H1 (cell line): ENCODE results near the gene MAGEA1. TPM values are rescaled to one million over a fixed set of nuclear protein-coding genes. Genes with fewer than 3 reads are reported as not detected.

Experiments used
- CTCF ChIA-PET: fragments of 300-600 bp; sonication (Branson Sonifier 250); formaldehyde crosslinking; loops from one replicate; lab custom pipeline; 2021; ENCODE audit not compliant: partially characterized antibody; lab: Charles Lee
- POLR2A ChIA-PET: fragments of 300-600 bp; sonication (Branson Sonifier 250); formaldehyde crosslinking; loops from one replicate; lab custom pipeline; 2021; ENCODE audit warnings: inconsistent platforms; ENCODE audit not compliant: partially characterized antibody; lab: Charles Lee
- DNase-seq, 2 experiments: peaks; one replicate each; pipeline versions ENCODE4 v3.0.0 to v3.0.0-alpha.2; 2010 to 2022; ENCODE audit warnings: low spot score in 2 of 2, low read depth in 1 of 2, mixed read lengths in 1 of 2
- FAIRE-seq: peaks from 2 replicates; lab custom pipeline; 2011; peaks lifted over from hg19 to GRCh38; lab: Jason Lieb, UNC
- H2AFZ ChIP-seq: 2 replicates; pipeline ENCODE4 v1.8.1; 2012; ENCODE audit warnings: low read length, inconsistent platforms
- H2AK5ac ChIP-seq: 2 replicates; pipeline ENCODE4 v1.6.1; 2013; ENCODE audit warnings: low read depth, low read length
- H2BK120ac ChIP-seq: replicated peaks from 2 replicates; pipeline ENCODE3; 2013; ENCODE audit warnings: low read depth, low read length, inconsistent platforms
- H2BK12ac ChIP-seq: 2 replicates; pipeline ENCODE4 v1.6.1; 2013; ENCODE audit warnings: low read depth, low read length
- H2BK15ac ChIP-seq: 2 replicates; pipeline ENCODE4 v1.6.1; 2013; ENCODE audit warnings: low read length
- H2BK20ac ChIP-seq: 2 replicates; pipeline ENCODE4 v1.6.1; 2013; ENCODE audit warnings: low read length
- H2BK5ac ChIP-seq: 2 replicates; pipeline ENCODE4 v1.6.1; 2013; ENCODE audit warnings: low read depth, low read length
- H3K14ac ChIP-seq: 2 replicates; pipeline ENCODE4 v1.6.1; 2013; ENCODE audit warnings: inconsistent platforms; ENCODE audit not compliant: insufficient read length
- H3K18ac ChIP-seq: 2 replicates; pipeline ENCODE4 v1.6.1; 2013; ENCODE audit warnings: low read length; ENCODE audit errors: extremely low read depth
- H3K23ac ChIP-seq: 2 replicates; pipeline ENCODE4 v1.6.1; 2013; ENCODE audit warnings: inconsistent platforms; ENCODE audit not compliant: insufficient read length
- H3K23me2 ChIP-seq: 2 replicates; pipeline ENCODE4 v1.6.1; 2013; ENCODE audit warnings: low read depth, low read length
- H3K27ac ChIP-seq: 2 replicates; pipeline ENCODE4 v1.6.1; 2011; ENCODE audit warnings: low read depth, low read length, inconsistent platforms
- H3K27me3 ChIP-seq, 4 experiments: replicated peaks in 1 of 4; 1 replicate in 1 of 4; 2 replicates in 3 of 4; pipeline versions ENCODE4 v1.6.1 to v1.8.1; 2011 to 2013; ENCODE audit warnings: low read length in 3 of 4, mild to moderate bottlenecking in 3 of 4, inconsistent platforms in 2 of 4, mixed read lengths in 2 of 4, moderate library complexity in 1 of 4; ENCODE audit not compliant: control insufficient read depth in 3 of 4, insufficient read depth in 3 of 4; ENCODE audit errors: extremely low read depth in 1 of 4
- H3K36me3 ChIP-seq, 4 experiments: 2 replicates each; pipeline versions ENCODE4 v1.6.1 to v1.8.1; 2011 to 2013; ENCODE audit warnings: mild to moderate bottlenecking in 4 of 4, low read length in 3 of 4, moderate library complexity in 2 of 4, control low read depth in 1 of 4, inconsistent platforms in 1 of 4; ENCODE audit not compliant: insufficient read depth in 4 of 4, control insufficient read depth in 2 of 4
- H3K4ac ChIP-seq: replicated peaks from 2 replicates; pipeline ENCODE3; 2013; ENCODE audit warnings: low read length, low read depth, mixed read lengths, inconsistent platforms; ENCODE audit not compliant: insufficient read length
- H3K4me1 ChIP-seq, 4 experiments: replicated peaks in 1 of 4; 1 replicate in 1 of 4; 2 replicates in 3 of 4; pipeline versions ENCODE4 v1.6.1 to v1.8.1; 2011 to 2013; ENCODE audit warnings: low read length in 3 of 4, inconsistent platforms in 2 of 4, mixed read lengths in 1 of 4; ENCODE audit not compliant: insufficient read depth in 4 of 4, control insufficient read depth in 3 of 4
- H3K4me2 ChIP-seq, 2 experiments: 2 replicates each; pipeline versions ENCODE4 v1.6.1 to v1.8.1; 2011 to 2013; ENCODE audit warnings: low read depth in 2 of 2, low read length in 2 of 2, control low read depth in 1 of 2, inconsistent platforms in 1 of 2, mild to moderate bottlenecking in 1 of 2; ENCODE audit not compliant: insufficient read depth in 1 of 2
- H3K4me3 ChIP-seq, 4 experiments: fragments of 200-600, 300-600 bp in 1 of 4; sonication (generic), shearing (Covaris generic), sonication (Bioruptor Twin) in 1 of 4; 2 replicates each; pipeline versions ENCODE4 v1.5.1 to v1.8.1; 2011 to 2016; ENCODE audit warnings: low read length in 4 of 4, low read depth in 3 of 4, control low read depth in 2 of 4, inconsistent platforms in 2 of 4, mild to moderate bottlenecking in 2 of 4, mixed read lengths in 1 of 4, moderate library complexity in 1 of 4; ENCODE audit not compliant: insufficient read depth in 2 of 4; ENCODE audit errors: extremely low read depth in 1 of 4
- H3K56ac ChIP-seq: replicated peaks from 2 replicates; pipeline ENCODE3; 2013; ENCODE audit warnings: low read depth, mild to moderate bottlenecking, mixed read lengths, low read length, inconsistent platforms; ENCODE audit not compliant: insufficient read length
- H3K79me1 ChIP-seq: 2 replicates; pipeline ENCODE4 v1.6.1; 2013; ENCODE audit warnings: low read depth, low read length, control low read depth
- H3K79me2 ChIP-seq, 2 experiments: 2 replicates each; pipeline versions ENCODE4 v1.6.1 to v1.8.1; 2012 to 2013; ENCODE audit warnings: low read length in 2 of 2, mild to moderate bottlenecking in 2 of 2, inconsistent platforms in 1 of 2; ENCODE audit not compliant: insufficient read depth in 2 of 2, control insufficient read depth in 1 of 2
- H3K9ac ChIP-seq, 4 experiments: replicated peaks in 1 of 4; 1 replicate in 1 of 4; 2 replicates in 3 of 4; pipeline versions ENCODE4 v1.6.1 to v1.8.1; 2011 to 2013; ENCODE audit warnings: low read depth in 3 of 4, low read length in 3 of 4, control low read depth in 2 of 4, mild to moderate bottlenecking in 2 of 4, moderate library complexity in 2 of 4, inconsistent platforms in 1 of 4; ENCODE audit errors: extremely low read depth in 1 of 4
- H3K9me3 ChIP-seq, 2 experiments: 2 replicates each; pipeline versions ENCODE4 v1.6.1 to v1.8.1; 2012 to 2013; ENCODE audit warnings: mild to moderate bottlenecking in 2 of 2, moderate library complexity in 2 of 2, control low read depth in 1 of 2, inconsistent platforms in 1 of 2, low read depth in 1 of 2, low read length in 1 of 2, mixed read lengths in 1 of 2; ENCODE audit not compliant: insufficient read depth in 2 of 2
- H4K20me1 ChIP-seq, 2 experiments: replicated peaks in 1 of 2; 2 replicates each; pipeline versions ENCODE3 to v1.8.1; 2011 to 2013; ENCODE audit warnings: inconsistent platforms in 2 of 2, low read length in 2 of 2, mild to moderate bottlenecking in 1 of 2; ENCODE audit not compliant: insufficient read depth in 2 of 2, control insufficient read depth in 1 of 2
- H4K5ac ChIP-seq: 2 replicates; pipeline ENCODE4 v1.6.1; 2013; ENCODE audit warnings: low read length, low read depth, mixed read lengths, inconsistent platforms; ENCODE audit not compliant: insufficient read length
- H4K8ac ChIP-seq: 2 replicates; pipeline ENCODE4 v1.8.0; 2013; ENCODE audit warnings: mild to moderate bottlenecking, moderate library complexity, low read length, inconsistent platforms; ENCODE audit not compliant: insufficient read depth; ENCODE audit errors: extremely low read depth
- H4K91ac ChIP-seq: replicated peaks from 2 replicates; pipeline ENCODE3; 2013; ENCODE audit warnings: low read length, mixed read lengths, inconsistent platforms; ENCODE audit not compliant: insufficient read length
- BACH1 ChIP-seq: IDR thresholded peaks from 2 replicates; pipeline ENCODE4 v1.6.1; 2012; ENCODE audit warnings: low read length, improper control_type of control experiment
- BCL11A ChIP-seq, 2 experiments: IDR thresholded peaks; one replicate each; pipeline ENCODE4 v1.6.1; 2011; ENCODE audit warnings: low read depth in 2 of 2, low read length in 2 of 2, mild to moderate bottlenecking in 2 of 2
- CBX5 ChIP-seq: fragments of 300-800, 300-1000 bp; sonication (generic); IDR thresholded peaks from 2 replicates; pipeline ENCODE4 v1.7.1; 2016; ENCODE audit warnings: antibody characterized with exemption, low read length, low read depth
- CHD1 ChIP-seq: IDR thresholded peaks from 2 replicates; pipeline ENCODE4 v1.6.1; 2012; ENCODE audit warnings: low read depth, low read length, improper control_type of control experiment
- CHD2 ChIP-seq: IDR thresholded peaks from 2 replicates; pipeline ENCODE4 v1.6.1; 2012; ENCODE audit warnings: low read length, improper control_type of control experiment
- EGR1 ChIP-seq: IDR thresholded peaks from 2 replicates; pipeline ENCODE4 v1.6.1; 2011; ENCODE audit warnings: low read depth, low read length, borderline replicate concordance
- GABPA ChIP-seq: IDR thresholded peaks from 2 replicates; pipeline ENCODE4 v1.6.1; 2011; ENCODE audit warnings: mild to moderate bottlenecking, low read length, moderate library complexity, borderline replicate concordance; ENCODE audit not compliant: insufficient read depth
- GTF2F1 ChIP-seq: IDR thresholded peaks from 2 replicates; pipeline ENCODE4 v1.6.1; 2012; ENCODE audit warnings: low read depth, low read length, improper control_type of control experiment, borderline replicate concordance
- HDAC2 ChIP-seq, 2 experiments: fragments of 300-600 bp in 1 of 2; sonication (generic) in 1 of 2; IDR thresholded peaks; 2 replicates each; pipeline ENCODE4 v1.6.1; 2011 to 2012; ENCODE audit warnings: low read depth in 2 of 2, low read length in 2 of 2, mild to moderate bottlenecking in 2 of 2, moderate library complexity in 2 of 2, borderline replicate concordance in 1 of 2, inconsistent platforms in 1 of 2
- JUN ChIP-seq: IDR thresholded peaks from 2 replicates; pipeline ENCODE4 v1.6.1; 2011; ENCODE audit warnings: low read depth, mild to moderate bottlenecking, improper control_type of control experiment, low read length
- KDM1A ChIP-seq: fragments of 200-600, 300-600 bp; sonication (generic); IDR thresholded peaks from 2 replicates; pipeline ENCODE4 v1.7.1; 2016; ENCODE audit warnings: mild to moderate bottlenecking, low read length, borderline replicate concordance
- KDM4A ChIP-seq: IDR thresholded peaks from one replicate; pipeline ENCODE4 v1.7.1; 2012; ENCODE audit warnings: low read depth, mild to moderate bottlenecking, moderate library complexity, low read length, inconsistent platforms; ENCODE audit not compliant: severe bottlenecking
- KDM5A ChIP-seq: fragments of 200-600 bp; IDR thresholded peaks from 2 replicates; pipeline ENCODE4 v1.7.1; 2012; ENCODE audit warnings: mild to moderate bottlenecking, low read length, inconsistent platforms, mixed read lengths
- RXRA ChIP-seq: IDR thresholded peaks from 2 replicates; pipeline ENCODE4 v1.6.1; 2011; ENCODE audit warnings: low read depth, mild to moderate bottlenecking, low read length, moderate library complexity; ENCODE audit not compliant: insufficient read depth
- TAF7 ChIP-seq: optimal IDR thresholded peaks from 2 replicates; pipeline ENCODE3; 2011; ENCODE audit warnings: low read depth, mild to moderate bottlenecking, inconsistent platforms, low read length, moderate library complexity, borderline replicate concordance
- TBP ChIP-seq: IDR thresholded peaks from 2 replicates; pipeline ENCODE4 v1.6.1; 2011; ENCODE audit warnings: low read depth, low read length, improper control_type of control experiment
- WGBS, 2 experiments: shearing (Covaris generic) in 1 of 2; methylation state at CpG; one replicate each; pipeline versions ENCODE4 v1.1.6 to v1.1.7; 2013 to 2015; ENCODE audit warnings: low lambda C conversion rate in 2 of 2, mixed read lengths in 2 of 2, inconsistent platforms in 1 of 2, low coverage in 1 of 2, missing lambda C conversion rate in 1 of 2; ENCODE audit not compliant: insufficient replicate concordance in 2 of 2, insufficient coverage in 1 of 2, insufficient read length in 1 of 2; ENCODE audit errors: extremely low coverage in 1 of 2, missing lambda C conversion rate in 1 of 2; 5-methylcytosine and 5-hydroxymethylcytosine counted together
- polyA plus RNA-seq, 7 experiments: library from polyadenylated mRNA; depleted of rRNA in 3 of 7; stranded (reverse) in 5 of 7; unstranded in 2 of 7; fragments of >200 nt in 5 of 7; fragments of 200-250 nt in 2 of 7; gene quantifications; 1 replicate in 5 of 7; 2 replicates in 1 of 7; 4 replicates in 1 of 7; pipeline versions ENCODE4 v1.2.1 to v1.2.3, GENCODE V29; 2011 to 2013; ENCODE audit warnings: missing spikeins in 2 of 7, mixed read lengths in 2 of 7
- total RNA-seq: library from RNA; stranded (reverse); fragmentation: NEBNext Ultra II Directional; extraction: Animal tissue kit (Norgen Biotek cat#: 25700); gene quantifications from 2 replicates; pipeline ENCODE4 v1.2.1, GENCODE V29; 2021

Gene MAGEA1
- total and polyA plus RNA-seq, 2 of the 8 experiments (the other 6 are each of a cell fraction or from before 2014, with no cell fraction given): not detected

DNA sequence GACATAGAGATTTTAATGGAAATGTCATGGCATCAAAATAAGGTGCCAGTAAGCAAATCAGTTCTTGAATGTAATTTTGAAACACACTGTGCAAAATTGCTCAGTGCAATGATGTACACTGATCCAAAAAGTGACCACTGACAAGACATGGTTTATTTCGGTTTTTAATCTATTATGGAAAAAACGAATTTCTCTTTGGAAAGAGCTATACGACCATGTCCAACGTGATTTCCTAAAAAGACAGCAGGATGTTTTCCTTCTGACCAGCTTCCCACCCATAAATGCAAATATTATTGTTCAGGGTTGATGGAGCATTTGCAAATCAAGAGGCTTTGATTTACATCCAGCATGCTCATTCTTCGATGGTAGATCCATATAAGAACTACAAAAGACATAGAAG, 17.1 kb upstream of the MAGEA1 start:
- CTCF ChIA-PET: no interaction called here
- Histone ChIP-seq H3K27ac (no peak overlapping the region), H3K79me1 (no peaks in the 10 kb centered on the region), H3K4me3 (no peak overlapping the region), H3K23me2 (no peaks in the 10 kb centered on the region), H2AK5ac (no peak overlapping the region), H3K23ac (no peak overlapping the region), H3K9me3 (no peaks in the 10 kb centered on the region), H2BK15ac (no peak overlapping the region), H3K4me2 (no peak overlapping the region), H3K56ac (no peak overlapping the region), H2BK120ac (no peak overlapping the region), H3K27me3 (no peaks in the 10 kb centered on the region), H3K36me3 (no peaks in the 10 kb centered on the region), H4K5ac (no peak overlapping the region), H3K79me2 (no peaks in the 10 kb centered on the region), H2BK5ac (no peak overlapping the region), H3K4ac (no peak overlapping the region), H2BK12ac (no peak overlapping the region), H3K4me1 (no peaks in the 10 kb centered on the region), H3K14ac (no peak overlapping the region), H4K91ac (no peak overlapping the region), H4K8ac (no peak overlapping the region), H2BK20ac (no peak overlapping the region), H3K18ac (no peak overlapping the region), H2AFZ (no peak overlapping the region), H4K20me1 (no peaks in the 10 kb centered on the region), H3K9ac (no peak overlapping the region)
- POLR2A ChIA-PET: no interaction called here
- DNase-seq (no peak), FAIRE-seq (no peak)
- WGBS, 2 experiments: 89% methylated on average over 5 of the region's 5 CpGs; no CpG with 5 or more reads in 1 of the 2 experiments
- TF ChIP-seq CHD1: no peak
- no peak for TF ChIP-seq KDM5A
- TF ChIP-seq CBX5: no peak
- no peak for TF ChIP-seq GTF2F1
- no peak for TF ChIP-seq HDAC2 (IDR thresholded peaks at IDR 0.05; ENCODE audit: borderline replicate concordance in 1 of 2, low read depth in 2 of 2, low read length in 2 of 2)
- no peak for TF ChIP-seq KDM4A
- no peak for TF ChIP-seq KDM1A
- no peak for TF ChIP-seq EGR1
- TF ChIP-seq CHD2: no peak
- no peak for TF ChIP-seq BACH1
- TF ChIP-seq GABPA: no peak
- TF ChIP-seq RXRA: no peak
- no peak for TF ChIP-seq BCL11A (IDR thresholded peaks at IDR 0.05; ENCODE audit: low read depth in 2 of 2, low read length in 2 of 2)
- TF ChIP-seq TAF7: no peak
- no peak for TF ChIP-seq TBP
- TF ChIP-seq JUN: no peak
